Mesenchymal stem cell (in vitro differentiated cells and primary cell): Measurements from ENCODE around the gene BRCA1.

Experiments used
- DNase-seq: peaks from one replicate; pipeline ENCODE4 v3.0.0-alpha.2; 2013
- H2AFZ ChIP-seq: one replicate; pipeline ENCODE4 v1.6.1; 2013; ENCODE audit warnings: low read depth, mild to moderate bottlenecking, control low read depth, inconsistent platforms, low read length, moderate library complexity
- H2AK5ac ChIP-seq: 2 replicates; pipeline ENCODE4 v1.6.1; 2013; ENCODE audit warnings: low read length, moderate library complexity, mild to moderate bottlenecking, inconsistent platforms; ENCODE audit not compliant: severe bottlenecking
- H2BK120ac ChIP-seq: one replicate; pipeline ENCODE4 v1.6.1; 2013; ENCODE audit warnings: low read depth, mild to moderate bottlenecking, inconsistent platforms, low read length, moderate library complexity
- H2BK12ac ChIP-seq, 2 experiments: one replicate each; pipeline ENCODE4 v1.6.1; 2013; ENCODE audit warnings: inconsistent platforms in 2 of 2, low read length in 2 of 2, mild to moderate bottlenecking in 2 of 2, moderate library complexity in 2 of 2, control low read depth in 1 of 2
- H2BK15ac ChIP-seq: one replicate; pipeline ENCODE4 v1.6.1; 2013; ENCODE audit warnings: mild to moderate bottlenecking, low read depth, inconsistent platforms; ENCODE audit not compliant: poor library complexity, severe bottlenecking
- H2BK5ac ChIP-seq: 2 replicates; pipeline ENCODE4 v1.6.1; 2013; ENCODE audit warnings: low read depth, mild to moderate bottlenecking, low read length, control low read depth, inconsistent platforms; ENCODE audit not compliant: poor library complexity, severe bottlenecking
- H3K14ac ChIP-seq, 2 experiments: one replicate each; pipeline ENCODE4 v1.6.1; 2013; ENCODE audit warnings: inconsistent platforms in 2 of 2, low read length in 2 of 2, control low read depth in 1 of 2, mild to moderate bottlenecking in 1 of 2, moderate library complexity in 1 of 2
- H3K18ac ChIP-seq, 2 experiments: one replicate each; pipeline ENCODE4 v1.6.1; 2013; ENCODE audit warnings: inconsistent platforms in 2 of 2, low read length in 2 of 2, control low read depth in 1 of 2, low read depth in 1 of 2, mild to moderate bottlenecking in 1 of 2
- H3K23ac ChIP-seq, 2 experiments: one replicate each; pipeline ENCODE4 v1.6.1; 2013; ENCODE audit warnings: inconsistent platforms in 2 of 2, low read length in 2 of 2, mild to moderate bottlenecking in 2 of 2, moderate library complexity in 2 of 2, control low read depth in 1 of 2
- H3K27ac ChIP-seq: 2 replicates; pipeline ENCODE4 v1.5.1; 2013; ENCODE audit warnings: mild to moderate bottlenecking, moderate library complexity, low read length, control low read depth, inconsistent platforms; ENCODE audit not compliant: poor library complexity, severe bottlenecking
- H3K27me3 ChIP-seq, 2 experiments: 2 replicates each; pipeline versions ENCODE4 v1.6.1 to v1.7.0; 2013; ENCODE audit warnings: low read length in 2 of 2, mild to moderate bottlenecking in 2 of 2, moderate library complexity in 2 of 2, control low read depth in 1 of 2, inconsistent platforms in 1 of 2; ENCODE audit not compliant: control insufficient read depth in 1 of 2, insufficient read depth in 1 of 2
- H3K36me3 ChIP-seq, 2 experiments: 2 replicates each; pipeline versions ENCODE4 v1.6.1 to v1.7.0; 2013; ENCODE audit warnings: low read length in 2 of 2, control low read depth in 1 of 2, inconsistent platforms in 1 of 2, low read depth in 1 of 2, mild to moderate bottlenecking in 1 of 2; ENCODE audit not compliant: insufficient read depth in 2 of 2, control insufficient read depth in 1 of 2
- H3K4ac ChIP-seq, 2 experiments: one replicate each; pipeline ENCODE4 v1.6.1; 2013; ENCODE audit warnings: inconsistent platforms in 2 of 2, low read length in 2 of 2, mild to moderate bottlenecking in 2 of 2, moderate library complexity in 2 of 2, control low read depth in 1 of 2, low read depth in 1 of 2
- H3K4me1 ChIP-seq: 2 replicates; pipeline ENCODE4 v1.6.1; 2013; ENCODE audit warnings: low read depth, low read length, control low read depth; ENCODE audit not compliant: control insufficient read depth, insufficient read depth
- H3K4me2 ChIP-seq: 2 replicates; pipeline ENCODE4 v1.6.1; 2013; ENCODE audit warnings: low read length, mild to moderate bottlenecking, inconsistent platforms; ENCODE audit not compliant: poor library complexity, severe bottlenecking
- H3K4me3 ChIP-seq, 2 experiments: 2 replicates each; pipeline versions ENCODE4 v1.5.1 to v1.7.0; 2013; ENCODE audit warnings: low read length in 2 of 2, mild to moderate bottlenecking in 2 of 2, control low read depth in 1 of 2, low read depth in 1 of 2; ENCODE audit not compliant: insufficient read depth in 1 of 2
- H3K79me1 ChIP-seq: replicated peaks from 2 replicates; pipeline ENCODE4 v1.6.1; 2013; ENCODE audit warnings: mild to moderate bottlenecking, control low read depth, low read length, inconsistent platforms; ENCODE audit not compliant: poor library complexity, severe bottlenecking
- H3K9ac ChIP-seq: 2 replicates; pipeline ENCODE4 v1.7.0; 2013; ENCODE audit warnings: mild to moderate bottlenecking, low read length, moderate library complexity
- H3K9me3 ChIP-seq: 2 replicates; pipeline ENCODE4 v1.7.0; 2013; ENCODE audit warnings: mild to moderate bottlenecking, low read length; ENCODE audit not compliant: control insufficient read depth
- H4K8ac ChIP-seq: one replicate; pipeline ENCODE4 v1.6.1; 2013; ENCODE audit warnings: inconsistent platforms, mild to moderate bottlenecking, low read length, moderate library complexity
- H4K91ac ChIP-seq: one replicate; pipeline ENCODE4 v1.6.1; 2013; ENCODE audit warnings: mild to moderate bottlenecking, low read length, inconsistent platforms
- WGBS: methylation state at CpG from one replicate; pipeline ENCODE4 v1.1.7; 2013; ENCODE audit warnings: mixed read lengths; 5-methylcytosine and 5-hydroxymethylcytosine counted together

Gene BRCA1

DNA sequence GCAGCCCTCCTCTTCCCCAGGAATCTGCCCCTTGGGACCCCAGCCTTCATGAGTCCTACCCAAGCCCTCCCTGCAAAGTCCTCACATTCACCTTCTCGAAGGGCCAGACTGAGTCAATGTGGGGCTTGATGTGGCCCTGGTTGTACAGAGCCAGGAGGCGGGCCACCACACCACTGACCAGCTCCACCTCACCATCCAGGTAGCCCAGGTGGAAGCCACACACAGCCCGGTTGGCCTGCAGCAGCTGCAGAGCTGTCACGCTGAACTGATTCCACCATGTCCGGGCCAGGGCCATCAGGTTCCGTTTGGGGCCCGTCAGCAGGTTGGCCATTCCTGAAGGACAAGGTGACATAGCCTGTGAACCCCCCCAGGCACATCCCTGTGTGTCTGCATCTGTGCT lies 108.9 kb downstream of the BRCA1 start:
- Histone ChIP-seq H3K27ac (no peak overlapping the region), H3K79me1 (peaks cover 33% of the 10 kb centered on the region), H2BK5ac (no peak overlapping the region), H3K9me3 (no peaks in the 10 kb centered on the region), H4K8ac (peak overlapping the region; percentile 82), H3K18ac (peak overlapping the region in 1 of 2 experiments; percentile 1), H3K23ac (no peak overlapping the region), H2BK15ac (no peak overlapping the region), H3K4me3 (peak overlapping the region in 1 of 2 experiments; percentile 12), H3K4ac (no peak overlapping the region), H2BK12ac (no peak overlapping the region), H2AK5ac (no peak overlapping the region), H2BK120ac (no peak overlapping the region), H2AFZ (no peak overlapping the region), H3K4me1 (peaks cover 25% of the 10 kb centered on the region), H3K14ac (no peak overlapping the region), H3K4me2 (no peak overlapping the region), H3K27me3 (no peaks in the 10 kb centered on the region), H4K91ac (peak overlapping the region; percentile 28), H3K9ac (peak overlapping the region; percentile 56), H3K36me3 (peaks cover 65 to 83% of the 10 kb centered on the region in 2 experiments)
- WGBS, result 94% methylated on average over 7 of the region's 7 CpGs
- DNase-seq, result no peak

DNA sequence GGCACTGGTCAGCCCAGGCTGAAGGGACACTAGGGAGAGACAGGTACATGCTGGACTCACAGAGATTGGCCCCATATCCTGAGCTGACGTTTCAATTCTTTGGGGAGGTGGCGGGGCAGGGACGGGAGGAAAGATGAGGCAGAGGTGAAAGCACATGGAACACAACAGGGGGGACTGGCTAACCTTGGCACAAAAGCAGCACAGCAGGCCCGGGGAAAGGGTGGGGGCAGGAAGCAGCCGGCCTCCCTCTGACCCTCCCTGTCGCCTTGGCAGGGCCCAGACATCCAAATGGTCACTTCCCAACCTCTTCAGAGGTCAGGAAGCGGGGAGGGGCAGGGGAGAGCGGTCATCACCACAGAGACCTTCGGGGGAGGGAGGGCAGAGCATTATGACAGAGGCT lies 109.6 kb downstream of the BRCA1 start:
- Histone ChIP-seq H3K23ac (no peak overlapping the region), H3K4me2 (no peak overlapping the region), H2BK15ac (no peak overlapping the region), H2AK5ac (no peak overlapping the region), H2BK5ac (no peak overlapping the region), H3K4ac (no peak overlapping the region), H2AFZ (no peak overlapping the region), H2BK12ac (no peak overlapping the region), H3K36me3 (peaks cover 65 to 88% of the 10 kb centered on the region in 2 experiments), H3K9me3 (no peaks in the 10 kb centered on the region), H4K8ac (peak overlapping the region; percentile 12), H4K91ac (no peak overlapping the region), H3K4me1 (peaks cover 25% of the 10 kb centered on the region), H2BK120ac (no peak overlapping the region), H3K9ac (peak overlapping the region; percentile 56), H3K27me3 (no peaks in the 10 kb centered on the region), H3K79me1 (peaks cover 33% of the 10 kb centered on the region), H3K4me3 (peak overlapping the region in 1 of 2 experiments; percentile 12), H3K14ac (no peak overlapping the region), H3K18ac (no peak overlapping the region), H3K27ac (no peak overlapping the region)
- DNase-seq, result no peak
- WGBS, result 65% methylated on average over 5 of the region's 9 CpGs

DNA sequence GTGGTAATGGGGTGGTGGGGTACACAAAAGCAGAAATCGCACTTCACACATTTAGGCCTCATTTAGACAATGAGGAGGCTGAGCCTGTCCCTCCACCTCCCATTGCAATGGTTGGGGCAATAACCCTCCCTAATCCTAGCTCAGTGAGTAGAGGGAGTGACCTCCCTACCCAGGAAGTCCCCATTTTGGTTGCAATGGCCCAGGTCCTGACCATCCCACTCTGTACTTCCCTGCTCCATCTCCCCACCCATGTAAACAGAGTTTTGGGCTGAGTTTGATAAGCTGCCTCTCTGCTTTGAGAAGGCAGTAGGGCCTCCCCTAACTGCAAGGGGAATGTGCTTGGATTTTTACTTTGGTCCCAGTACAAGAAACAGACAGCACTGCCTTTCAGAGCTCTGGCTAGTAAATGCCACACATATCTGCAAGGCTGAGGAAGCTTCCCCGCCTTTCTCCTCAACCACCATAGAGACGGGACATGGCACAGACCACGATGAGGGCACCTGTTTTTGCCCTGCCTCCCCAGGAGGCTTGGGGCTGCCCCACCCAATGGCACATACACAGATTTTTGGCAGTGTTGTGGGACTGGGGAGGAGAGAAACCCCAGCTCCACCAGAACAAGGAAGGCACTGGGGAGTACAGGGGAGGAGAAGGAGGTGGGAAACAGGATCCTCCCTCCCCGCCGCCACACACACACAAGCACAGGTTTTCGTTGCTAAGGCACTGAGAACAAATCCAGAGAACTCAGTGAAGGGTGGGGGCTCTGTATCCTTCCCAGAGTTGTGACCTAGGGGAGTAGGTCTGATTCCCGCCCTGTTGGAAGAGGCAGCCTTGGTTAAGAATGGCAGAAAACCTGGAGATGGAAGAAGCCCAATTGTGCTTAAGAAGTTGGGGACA lies 110.3 kb downstream of the BRCA1 start:
- no peak overlapping the region for H3K4me2 ChIP-seq
- H2AFZ ChIP-seq, result no peak overlapping the region
- no peaks in the 10 kb centered on the region for H3K9me3 ChIP-seq
- H3K27ac ChIP-seq, result no peak overlapping the region
- H3K27me3 ChIP-seq, result no peaks in the 10 kb centered on the region
- H3K4me3 ChIP-seq, result no peak overlapping the region
- H3K4me1 ChIP-seq, result peaks cover 20% of the 10 kb centered on the region
- H2BK15ac ChIP-seq, result no peak overlapping the region
- H3K9ac ChIP-seq, result peak overlapping the region; percentile 56
- no peak overlapping the region for H3K23ac ChIP-seq
- H3K18ac ChIP-seq, result no peak overlapping the region
- no peak overlapping the region for H3K4ac ChIP-seq
- DNase-seq, result no peak
- H4K91ac ChIP-seq, result no peak overlapping the region
- H3K79me1 ChIP-seq, result peaks cover 33% of the 10 kb centered on the region
- whole genome bisulfite sequencing, result 96% methylated on average over 8 of the region's 8 CpGs
- peaks cover 63 to 86% of the 10 kb centered on the region in 2 experiments for H3K36me3 ChIP-seq
- H2AK5ac ChIP-seq, result no peak overlapping the region
- H2BK12ac ChIP-seq, result no peak overlapping the region
- H4K8ac ChIP-seq, result no peak overlapping the region
- H2BK120ac ChIP-seq, result no peak overlapping the region
- H2BK5ac ChIP-seq, result no peak overlapping the region
- no peak overlapping the region for H3K14ac ChIP-seq

DNA sequence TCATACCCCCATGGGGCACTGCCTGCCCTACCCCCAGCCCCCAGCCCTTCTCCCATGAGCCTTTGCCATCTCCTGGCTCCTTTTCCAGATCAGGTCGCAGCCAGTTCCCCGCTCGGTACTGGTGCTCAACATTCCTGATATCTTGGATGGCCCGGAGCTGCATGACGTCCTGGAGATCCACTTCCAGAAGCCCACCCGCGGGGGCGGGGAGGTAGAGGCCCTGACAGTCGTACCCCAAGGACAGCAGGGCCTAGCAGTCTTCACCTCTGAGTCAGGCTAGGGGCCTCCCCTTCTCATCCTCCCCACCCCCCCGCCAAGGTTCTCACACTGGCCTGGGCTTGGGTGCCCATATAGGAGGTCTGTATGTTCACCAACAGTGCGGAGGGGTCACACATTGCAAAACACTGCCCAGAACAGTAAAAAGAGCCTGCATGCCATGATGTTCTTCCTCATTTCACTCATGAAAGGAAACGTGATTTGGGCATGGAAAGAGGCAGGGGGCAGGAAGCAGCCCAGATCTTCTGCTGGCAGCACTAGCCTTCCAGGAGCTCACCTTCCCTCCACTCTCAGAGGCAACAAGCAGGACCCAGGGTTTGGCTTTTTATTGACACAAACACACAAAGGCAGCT lies 111.0 kb downstream of the BRCA1 start:
- DNase-seq, result no peak
- H3K4me3 ChIP-seq, result no peak overlapping the region
- no peak overlapping the region for H3K4ac ChIP-seq
- peaks cover 13% of the 10 kb centered on the region for H3K4me1 ChIP-seq
- no peak overlapping the region for H2BK120ac ChIP-seq
- peak overlapping the region; percentile 56 for H3K9ac ChIP-seq
- no peak overlapping the region for H3K18ac ChIP-seq
- H2AK5ac ChIP-seq, result no peak overlapping the region
- no peaks in the 10 kb centered on the region for H3K9me3 ChIP-seq
- no peak overlapping the region for H3K23ac ChIP-seq
- no peak overlapping the region for H3K14ac ChIP-seq
- 91% methylated on average over 12 of the region's 12 CpGs for WGBS
- H3K27me3 ChIP-seq, result no peaks in the 10 kb centered on the region
- no peak overlapping the region for H2AFZ ChIP-seq
- no peak overlapping the region for H2BK15ac ChIP-seq
- no peak overlapping the region for H2BK5ac ChIP-seq
- H2BK12ac ChIP-seq, result no peak overlapping the region
- H4K91ac ChIP-seq, result no peak overlapping the region
- peaks cover 33% of the 10 kb centered on the region for H3K79me1 ChIP-seq
- peaks cover 56 to 81% of the 10 kb centered on the region in 2 experiments for H3K36me3 ChIP-seq
- no peak overlapping the region for H4K8ac ChIP-seq
- H3K27ac ChIP-seq, result no peak overlapping the region
- no peak overlapping the region for H3K4me2 ChIP-seq
